Tongue (tissue), 2 donors: ENCODE results near the gene CDC5L. TPM values are rescaled to one million over a fixed set of nuclear protein-coding genes. Genes with fewer than 3 reads are reported as not detected.

Experiments
- small RNA-seq: library from RNA; depleted of rRNA; stranded (forward); fragments of <200 nt; gene quantifications from one replicate; pipeline ENCODE3, GENCODE V24; 2014; ENCODE audit warnings: low replicate concordance
- total RNA-seq: library from RNA; depleted of rRNA; stranded (reverse); fragments of >200 nt; gene quantifications from one replicate; pipeline ENCODE4 v1.2.3, GENCODE V29; 2014

The CDC5L gene
- total RNA-seq, 1 donor from 2014 or later, result 38.5 TPM

Small RNAs within 50 kb of the gene (small RNA-seq; reads per million reads assigned to genes)
- not detected for gene MIR4642

Other genes starting within 250 kb of the CDC5L start
- 0.72 TPM for gene CAPN11, start 228.9 kb upstream of the CDC5L start, total RNA-seq
- gene MYMX, start 170.8 kb upstream of the CDC5L start, total RNA-seq, result 9.1 TPM
- 49.5 TPM for gene SLC29A1, start 164.1 kb upstream of the CDC5L start, total RNA-seq
- gene HSP90AB1, start 140.6 kb upstream of the CDC5L start, total RNA-seq, result 631 TPM
- 37.3 TPM for gene SLC35B2, start 130.2 kb upstream of the CDC5L start, total RNA-seq
- gene NFKBIE, start 122.2 kb upstream of the CDC5L start, total RNA-seq, result 8.1 TPM
- under 0.01 TPM for gene TMEM151B, start 117.3 kb upstream of the CDC5L start, total RNA-seq
- gene AARS2, start 74.4 kb upstream of the CDC5L start, total RNA-seq, result 19.6 TPM
- gene SPATS1, start 45.1 kb upstream of the CDC5L start, total RNA-seq, result not detected